ENCODE data around the gene CPPED1.

CPPED1 gene

DNA sequence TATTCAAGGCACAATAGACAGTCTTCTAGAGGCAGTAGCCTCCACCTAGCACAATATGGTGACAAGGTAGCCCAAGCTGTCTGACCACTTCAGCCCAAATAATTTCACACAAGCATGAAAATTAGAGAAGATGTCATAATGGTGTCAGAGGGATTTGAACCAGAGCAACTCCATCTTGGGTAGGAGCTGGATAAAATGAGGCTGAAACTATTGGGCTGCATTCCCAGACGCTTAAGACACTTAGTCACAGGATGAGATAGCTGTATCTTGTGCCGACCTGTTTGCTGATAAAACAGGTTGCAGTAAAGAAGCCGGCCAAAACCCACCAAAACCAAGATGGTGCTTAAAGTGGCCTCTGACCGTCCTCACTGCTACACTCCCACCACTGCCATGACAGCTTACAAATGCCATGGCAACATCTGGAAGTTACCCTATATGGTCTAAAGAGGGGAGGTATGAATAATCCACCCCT is 192.6 kb downstream of the CPPED1 start:
- Mint-ChIP-seq H3K36me3 (peaks cover 1% of the 10 kb centered on the region), H3K27ac (no peak overlapping the region), H3K4me1 (peaks cover 8% of the 10 kb centered on the region), H3K9me3 (peaks cover 3% of the 10 kb centered on the region), H3K27me3 (peaks cover 26% of the 10 kb centered on the region), H3K4me3 (no peak overlapping the region)
- CTCF ChIA-PET = no interaction called here
- DNase-seq = no peak

DNA sequence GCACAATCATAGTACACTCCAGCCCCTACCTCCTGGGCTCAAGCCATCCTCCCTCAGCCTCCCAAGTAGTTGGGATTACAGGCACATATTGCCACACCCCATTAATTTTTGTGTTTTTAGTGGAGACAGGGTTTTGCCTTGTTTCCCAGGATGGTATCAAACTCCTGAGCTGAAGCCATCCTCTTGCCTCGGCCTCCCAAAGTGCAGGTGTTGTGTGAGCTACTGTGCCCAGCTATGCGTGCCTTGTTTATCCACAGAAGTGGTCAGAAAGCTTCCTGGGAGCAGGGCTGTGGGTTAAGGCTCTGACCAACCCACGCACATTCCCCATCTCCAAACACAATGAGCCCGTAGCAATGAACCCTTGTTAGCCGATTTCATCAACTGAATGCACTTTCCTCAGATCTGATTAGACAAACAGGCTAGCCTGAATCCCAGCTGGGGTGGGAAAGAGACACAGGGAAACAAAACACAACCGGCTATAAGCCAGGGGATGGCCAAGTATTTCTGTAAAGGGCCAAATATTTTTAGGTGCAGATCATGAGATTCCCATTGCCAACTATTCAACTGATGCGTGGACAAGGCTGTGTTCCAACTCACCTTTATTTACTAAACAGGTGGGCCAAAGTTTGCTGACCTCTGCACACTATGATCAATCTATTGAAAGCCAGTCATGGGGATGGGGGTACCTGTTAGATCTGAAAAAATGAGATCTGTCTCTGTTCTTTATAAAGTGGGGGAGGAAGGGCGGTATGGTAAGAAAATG is 193.6 kb downstream of the CPPED1 start:
- CTCF ChIA-PET = no interaction called here
- no peak overlapping the region for H3K27ac Mint-ChIP-seq
- peaks cover 8% of the 10 kb centered on the region for H3K4me1 Mint-ChIP-seq
- no peak for DNase-seq
- H3K27me3 Mint-ChIP-seq = peaks cover 26% of the 10 kb centered on the region
- peaks cover 3% of the 10 kb centered on the region for H3K9me3 Mint-ChIP-seq
- H3K4me3 Mint-ChIP-seq = no peak overlapping the region
- peaks cover 1% of the 10 kb centered on the region for H3K36me3 Mint-ChIP-seq

Data from activated naive CD4-positive, alpha-beta T cell treated with anti-CD3 and anti-CD28 coated beads, Interleukin-2, amount 10 ng/mL, durations not matched to agents 7 days and 5 days (primary cell).